Measurements from ENCODE around the gene ARFGAP3. TPM values are rescaled to one million over a fixed set of nuclear protein-coding genes. Genes with fewer than 3 reads are reported as not detected.

Gene ARFGAP3
- total and polyA plus RNA-seq, 11 donors: 13.3 to 34.0 (median 25.1) TPM

- no peaks in the 10 kb centered on the region for H3K36me3 ChIP-seq
- no peak for ATAC-seq
- H3K27ac ChIP-seq: no peak overlapping the region
- no peak for DNase-seq
- peaks cover 0 to 20% (median 5%) of the 10 kb centered on the region in 12 donors for H3K4me1 ChIP-seq
- intact Hi-C loops (cut with DNase I): loop anchor here in 1 of 10 donors (10.0 kb wide), 1 partner anchor 52 kb away; the partner anchor contains the start of gene A4GALT
- no peaks in the 10 kb centered on the region for H3K9me3 ChIP-seq
- H3K27me3 ChIP-seq: no peaks in the 10 kb centered on the region
- H3K4me3 ChIP-seq: no peak overlapping the region
- 82 to 91% (median 85%) methylated on average over 12 of the region's 12 CpGs for WGBS, 4 donors
- TF ChIP-seq CTCF (IDR thresholded peaks at IDR 0.05) (no peak), POLR2A (IDR thresholded peaks at IDR 0.05) (no peak)
Measured at GRCh38 chr22:42777126-42777525, 79.9 kb downstream of the ARFGAP3 start.

GRCh38 chr22:42773167-42773566 is 83.9 kb downstream of the ARFGAP3 start:
- Histone ChIP-seq H3K27me3 (no peaks in the 10 kb centered on the region), H3K27ac (peak overlapping the region in 6 of 12 donors; percentile 10 to 46 (median 30)), H3K4me3 (no peak overlapping the region), H3K36me3 (no peaks in the 10 kb centered on the region), H3K9me3 (no peaks in the 10 kb centered on the region), H3K4me1 (peaks cover 0 to 21% (median 7%) of the 10 kb centered on the region in 12 donors)
- peak in 2 of 5 donors; percentile 30 to 70 for DNase-seq
- TF ChIP-seq POLR2A (IDR thresholded peaks at IDR 0.05) (no peak), CTCF (IDR thresholded peaks at IDR 0.05) (no peak)
- WGBS, 4 donors: 35 to 55% (median 42%) methylated on average over 10 to 14 of the region's 14 CpGs
- intact Hi-C loops (cut with DNase I): loop anchor here in 2 of 10 donors (5.0 to 10.0 kb wide), 2 partner anchors 48 to 51 kb away; partner anchors contain the start of gene A4GALT (in 2 of the 2)
- ATAC-seq: peak; percentile 66 to 84 (median 76)

GRCh38 chr22:42772647-42773046 is 84.4 kb downstream of the ARFGAP3 start:
- peaks cover 0 to 21% (median 7%) of the 10 kb centered on the region in 12 donors for H3K4me1 ChIP-seq
- ATAC-seq (peak in 1 of 4 donors; percentile 4), DNase-seq (no peak)
- 72 to 100% (median 98%) methylated on average over 3 of the region's 3 CpGs for WGBS, 4 donors
- TF ChIP-seq POLR2A (IDR thresholded peaks at IDR 0.05) (no peak), CTCF (IDR thresholded peaks at IDR 0.05) (no peak)
- intact Hi-C loops (cut with DNase I): loop anchor here in 2 of 10 donors (5.0 to 10.0 kb wide), 2 partner anchors 48 to 50 kb away; partner anchors contain the start of gene A4GALT (in 2 of the 2)
- no peaks in the 10 kb centered on the region for H3K9me3 ChIP-seq
- H3K27me3 ChIP-seq: no peaks in the 10 kb centered on the region
- no peak overlapping the region for H3K4me3 ChIP-seq
- H3K27ac ChIP-seq: peak overlapping the region in 5 of 12 donors; percentile 10 to 46 (median 27)
- H3K36me3 ChIP-seq: no peaks in the 10 kb centered on the region

- WGBS, 4 donors: 90 to 92% (median 91%) methylated on average over 15 of the region's 15 CpGs
- intact Hi-C loops (cut with DNase I): loop anchor here in 2 of 10 donors (5.0 to 10.0 kb wide), 2 partner anchors 46 to 49 kb away; partner anchors contain the start of gene A4GALT (in 2 of the 2)
- Histone ChIP-seq H3K36me3 (no peaks in the 10 kb centered on the region), H3K27me3 (no peaks in the 10 kb centered on the region), H3K4me1 (peaks cover 0 to 29% (median 9%) of the 10 kb centered on the region in 12 donors), H3K9me3 (no peaks in the 10 kb centered on the region), H3K4me3 (no peak overlapping the region), H3K27ac (no peak overlapping the region)
- DNase-seq (no peak), ATAC-seq (no peak)
- TF ChIP-seq POLR2A (IDR thresholded peaks at IDR 0.05): no peak
- no peak for TF ChIP-seq CTCF (IDR thresholded peaks at IDR 0.05)
Measured at GRCh38 chr22:42770941-42771647, 86.0 kb downstream of the ARFGAP3 start.

Data from heart left ventricle (tissue), 16 donors.